OCI-M1 (cell line): Measurements from ENCODE around the gene ADGRV1.

Experiments
- DNase-seq: peaks from one replicate; lab custom pipeline; 2025; lab: John Stamatoyannopoulos, UW

ADGRV1 gene

GRCh38 chr5:90558344-90559192, at the start of gene ADGRV1:
Gene ADGRV1 (plus strand): TSS chr5:90558797. CDS start chr5:90558896, 99 bp downstream.
- no peak for DNase-seq

DNA sequence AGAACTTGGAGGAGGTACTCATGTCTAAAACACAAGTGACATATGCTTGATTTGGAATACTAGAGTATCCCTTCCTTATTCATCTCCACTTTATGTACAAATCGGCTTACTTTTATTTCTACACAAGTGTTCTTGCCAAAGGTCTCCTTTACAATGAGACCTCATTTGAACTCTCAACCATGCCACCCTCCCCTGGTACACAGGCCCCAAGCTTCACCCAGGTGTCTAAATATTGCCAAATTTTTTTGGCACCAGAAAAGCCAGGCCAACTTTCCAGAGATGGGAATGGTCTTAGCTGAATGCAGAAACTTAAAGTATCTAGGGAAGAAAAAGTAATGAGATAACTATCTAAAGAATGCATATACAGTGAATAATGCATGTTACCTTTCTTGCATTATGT, 48.2 kb upstream of the ADGRV1 start:
- no peak for DNase-seq

DNA sequence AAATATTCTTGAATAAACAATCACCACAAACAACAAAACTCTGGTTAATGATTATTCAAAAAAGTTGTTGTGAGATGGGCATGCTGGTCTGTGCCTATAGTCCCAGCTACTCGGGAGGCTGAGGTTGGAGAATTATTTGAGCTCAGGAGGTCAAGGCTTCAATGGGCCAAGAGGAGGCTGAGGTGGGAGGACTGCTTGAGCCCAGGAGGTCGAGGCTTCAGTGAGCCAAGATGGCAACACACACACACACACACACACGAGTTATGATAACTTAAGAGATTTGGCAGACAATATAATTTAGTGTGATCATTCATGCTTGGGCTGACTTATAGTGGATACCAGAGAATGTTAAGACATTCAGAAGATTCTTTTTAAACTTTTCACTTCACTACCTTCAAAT, 44.1 kb upstream of the ADGRV1 start:
- DNase-seq = no peak

DNA sequence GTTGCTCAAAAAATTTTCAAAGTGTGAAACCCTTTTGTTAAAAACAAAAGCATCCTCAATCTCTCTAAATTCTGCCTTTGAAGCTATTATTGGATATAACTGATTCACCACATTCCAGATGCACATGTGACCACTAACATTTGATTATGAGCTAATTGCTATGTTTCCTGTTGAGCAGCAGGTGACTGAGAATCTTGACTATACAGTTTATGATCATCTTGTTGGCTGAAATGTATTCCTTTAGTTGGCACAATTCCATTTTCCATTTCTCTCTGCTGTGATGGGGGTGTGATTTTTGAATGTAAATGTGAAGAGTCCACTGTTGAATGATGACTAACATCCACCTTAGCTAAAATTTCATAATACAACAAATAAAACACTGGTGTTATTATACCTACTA, 39.9 kb upstream of the ADGRV1 start:
- no peak for DNase-seq

DNA sequence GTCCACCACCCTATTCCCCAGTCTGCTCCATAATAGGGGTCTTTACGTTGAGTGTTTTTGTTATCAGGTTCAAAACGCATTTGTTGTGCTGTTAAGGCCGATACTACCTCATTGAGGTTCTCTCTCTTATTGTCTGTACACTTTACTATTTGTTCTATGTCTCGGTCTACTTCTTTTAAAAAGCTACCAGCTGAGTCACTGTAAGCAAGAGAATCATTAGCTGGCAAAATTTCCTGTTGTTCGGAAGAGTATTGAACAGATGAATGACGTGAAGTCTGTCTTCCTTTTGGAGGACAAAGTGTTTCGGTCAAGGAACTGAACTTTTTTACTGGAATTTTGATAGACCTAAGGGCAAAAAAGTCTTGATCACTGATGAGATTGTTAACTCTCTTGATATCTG, 39.5 kb upstream of the ADGRV1 start:
- no peak for DNase-seq

GRCh38 chr5:90528601-90529193, 29.9 kb upstream of the ADGRV1 start:
- peak; percentile 74 for DNase-seq

DNA sequence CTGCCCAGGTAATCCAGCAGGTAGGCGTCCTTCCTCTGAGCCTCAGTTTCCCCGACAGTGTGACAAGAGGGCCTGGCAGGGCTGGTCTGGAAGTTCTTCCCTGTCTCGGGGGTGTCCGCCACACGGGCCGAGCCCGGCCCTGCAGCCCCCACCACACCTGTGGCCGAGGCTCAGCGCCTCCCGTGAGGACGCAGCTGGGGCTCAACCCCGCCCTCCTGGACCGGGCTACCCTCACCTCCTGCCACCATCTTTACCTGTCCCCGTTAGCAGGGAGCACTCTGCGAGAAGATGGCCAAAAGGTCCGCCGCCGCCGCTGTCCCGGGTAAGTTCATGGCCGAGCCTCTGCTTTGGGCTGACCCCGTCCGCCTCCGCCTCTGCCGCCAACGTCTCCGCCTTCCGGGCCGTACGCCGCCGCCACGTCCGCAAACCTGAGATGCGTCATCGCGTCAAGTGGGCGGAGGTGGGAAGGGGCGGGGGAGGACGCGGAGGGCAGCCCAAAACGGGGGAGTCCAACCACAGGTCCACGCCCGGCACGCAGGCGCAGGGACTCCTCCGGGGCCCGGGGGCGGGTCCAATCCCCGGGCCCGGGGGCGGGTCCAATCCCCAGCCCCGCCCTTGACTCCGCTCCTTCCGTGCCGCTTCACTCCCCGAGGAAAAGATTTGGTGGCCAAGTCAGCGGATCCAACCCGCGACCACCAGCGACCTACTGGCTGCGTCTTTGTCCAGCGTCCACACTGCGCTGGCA, 29.2 kb upstream of the ADGRV1 start, which contains the start of gene LYSMD3:
LYSMD3 (minus strand) TSS at position 391 of the 745 bp plus-strand sequence. CDS start 4,295 bp downstream, outside the sequence.
- peak; percentile 97 for DNase-seq

DNA sequence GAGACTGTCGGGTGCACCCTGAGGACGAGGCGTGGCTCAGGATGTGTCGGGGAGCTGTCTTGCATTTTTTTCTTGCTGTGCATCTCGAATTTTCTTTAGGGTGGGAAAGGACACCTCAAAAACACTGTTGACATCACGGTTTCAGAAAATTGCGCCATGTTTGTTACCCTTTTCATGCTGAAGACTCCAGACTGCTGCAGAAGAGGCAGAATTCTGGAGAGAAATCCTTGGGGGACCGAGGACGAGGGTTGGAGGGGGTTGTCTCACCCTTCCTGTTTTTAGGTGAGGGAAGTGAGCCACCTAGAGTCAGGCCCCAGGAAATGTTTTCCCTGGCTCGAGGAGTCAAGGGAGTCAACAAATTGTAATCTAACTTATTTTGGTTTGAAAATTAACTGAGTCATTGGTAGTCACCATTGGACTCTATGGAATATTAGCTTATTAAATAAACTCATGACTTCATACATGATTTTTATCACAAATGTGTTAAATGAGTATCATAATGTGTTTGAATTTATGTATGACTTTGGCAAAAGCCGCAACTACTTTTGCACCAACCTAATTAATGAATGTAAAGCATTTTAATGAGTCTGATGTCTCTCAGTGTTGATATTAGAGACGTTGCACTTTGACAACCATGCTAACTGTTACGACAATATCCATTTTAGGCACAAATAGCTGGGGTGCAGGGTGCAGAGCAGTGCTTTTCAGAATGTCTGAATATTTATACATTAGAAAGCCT, 28.5 kb upstream of the ADGRV1 start:
- DNase-seq = peak; percentile 89

DNA sequence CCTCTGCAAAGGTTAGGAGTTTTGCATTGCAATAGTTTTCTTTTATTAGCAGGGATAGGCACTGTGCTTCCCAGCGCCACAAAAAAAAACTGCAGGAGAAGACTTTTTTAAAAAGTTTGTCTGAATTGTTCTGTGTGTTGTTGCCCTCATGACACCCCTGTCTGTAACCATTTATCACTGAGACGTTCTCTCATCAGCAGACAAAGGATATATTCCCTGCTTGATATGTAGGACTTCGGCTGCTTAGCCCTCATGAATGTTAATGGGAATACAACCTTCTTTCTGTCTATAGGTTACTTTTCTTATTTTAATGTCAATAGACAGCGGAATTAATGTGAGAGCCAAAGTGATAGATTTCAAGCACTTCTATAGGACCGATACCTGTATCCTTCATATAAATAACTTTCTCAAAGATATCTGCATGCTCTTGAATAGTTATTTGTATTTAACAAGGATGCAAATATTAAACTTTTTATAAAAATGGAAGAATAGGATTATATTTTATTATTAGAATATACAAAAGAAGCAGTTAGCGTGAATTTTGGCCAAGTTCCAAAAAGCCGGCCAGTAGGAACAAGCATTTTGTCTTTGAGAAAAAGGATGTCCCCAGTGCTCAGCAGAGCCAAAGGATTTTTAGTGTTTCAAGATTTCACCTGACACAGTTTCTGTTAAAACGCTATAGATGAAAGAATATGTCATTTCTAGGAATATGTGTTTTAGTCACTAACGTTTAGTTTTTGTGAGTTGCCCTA, 27.7 kb upstream of the ADGRV1 start:
- DNase-seq = peak; percentile 43

DNA sequence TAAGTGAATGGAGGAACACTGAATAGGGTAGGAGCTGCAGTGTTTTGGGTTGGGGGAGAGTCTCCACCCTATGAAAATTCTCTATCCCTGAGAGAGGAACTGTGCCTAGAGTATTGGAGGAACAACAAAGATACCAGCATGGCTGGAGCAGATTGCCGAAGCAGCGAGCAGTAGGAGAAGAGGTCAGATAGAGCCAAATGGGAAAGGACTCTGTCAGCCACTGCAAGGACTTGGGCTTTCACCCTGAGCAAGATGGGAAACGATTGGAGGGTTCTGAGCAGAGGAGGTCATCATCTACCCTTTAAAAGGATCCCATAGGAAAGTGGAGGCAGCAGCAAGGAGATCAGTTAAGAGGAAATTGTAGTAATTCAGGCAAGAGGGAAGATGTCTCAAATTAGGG, 24.8 kb upstream of the ADGRV1 start:
- peak; percentile 14 for DNase-seq

DNA sequence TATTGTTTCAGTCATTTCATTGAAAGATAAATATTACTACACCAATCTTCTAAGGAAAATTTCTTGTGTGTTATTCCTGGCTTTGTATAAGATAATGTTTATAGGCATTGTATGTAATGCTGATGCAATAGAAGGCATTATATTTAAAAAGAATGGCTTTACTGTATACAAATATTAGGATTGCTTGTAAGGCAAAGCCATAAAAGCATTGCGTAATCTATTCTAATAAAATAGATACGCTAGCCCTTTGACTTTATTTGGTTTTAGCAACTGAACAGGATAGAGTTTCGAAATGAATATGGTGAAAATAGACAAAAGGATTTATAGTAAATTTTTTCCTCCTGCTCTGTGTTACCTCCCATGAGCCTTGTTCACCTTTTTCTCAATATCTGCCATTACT, 23.7 kb upstream of the ADGRV1 start:
- DNase-seq = no peak

DNA sequence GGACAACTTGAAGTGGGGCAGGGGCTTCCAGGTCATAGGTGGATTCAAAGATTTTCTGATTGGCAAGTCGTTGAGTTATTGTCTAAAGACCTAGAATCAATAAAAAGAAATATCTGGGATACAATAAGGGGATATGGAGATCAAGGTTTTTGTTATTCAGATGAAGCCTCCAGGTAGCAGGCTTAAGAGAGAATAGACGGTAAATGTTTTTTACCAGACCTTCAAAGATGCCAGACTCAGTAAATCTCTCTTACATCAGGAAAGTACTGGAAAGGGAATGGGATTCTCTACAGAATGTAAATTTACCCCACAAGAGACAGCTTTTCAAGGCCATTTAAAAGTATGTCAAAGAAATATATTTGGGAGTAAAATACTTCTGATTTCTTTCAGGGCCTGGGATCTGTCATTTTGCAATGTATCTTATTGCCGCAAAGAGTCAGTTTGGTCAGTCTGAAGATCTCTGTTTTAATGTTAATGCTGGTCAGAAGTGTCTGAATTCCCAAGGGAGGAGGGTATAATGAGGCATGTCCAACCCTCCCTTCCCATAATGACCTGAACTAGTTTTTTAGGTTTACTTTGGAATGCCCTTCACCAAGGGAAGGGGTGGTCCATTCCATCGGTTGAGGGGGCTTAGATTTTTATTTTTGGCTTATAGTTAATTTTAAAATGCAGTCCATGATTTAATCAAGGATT, 15.6 kb upstream of the ADGRV1 start:
- no peak for DNase-seq

- no peak for DNase-seq
Observed at GRCh38 chr5:90545511-90545910, 13.1 kb upstream of the ADGRV1 start.

DNA sequence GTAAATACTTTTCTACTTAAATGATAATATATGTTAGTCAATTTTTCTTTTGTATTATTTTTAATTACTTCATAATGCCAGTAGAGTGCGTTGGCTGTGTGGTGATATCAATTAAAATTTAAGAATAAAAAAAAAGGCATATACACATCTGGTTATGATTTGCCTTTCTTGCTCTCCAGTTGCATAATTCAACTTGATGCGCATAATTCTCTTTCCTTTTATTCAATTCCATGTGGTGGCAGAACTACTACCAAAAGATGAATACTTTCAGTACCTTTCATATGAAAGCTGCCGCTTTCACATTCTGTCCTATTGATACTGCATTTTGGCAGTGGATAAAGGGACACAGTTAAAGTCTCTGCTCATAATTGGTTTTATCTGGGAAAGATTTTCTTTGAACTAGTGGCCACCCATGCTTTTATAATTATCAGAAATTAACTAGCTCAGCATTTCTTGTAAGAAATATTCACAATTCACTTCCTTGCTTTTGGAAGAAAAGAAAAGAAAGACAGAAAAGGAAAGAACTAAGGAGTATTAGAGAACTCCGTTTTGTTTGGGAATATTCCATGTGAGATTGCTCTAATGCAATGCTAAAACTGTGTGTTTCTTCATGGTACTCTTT, 12.3 kb upstream of the ADGRV1 start:
- no peak for DNase-seq

- DNase-seq = no peak
Observed at GRCh38 chr5:90547072-90547536, 11.5 kb upstream of the ADGRV1 start.

- DNase-seq = peak; percentile 68
Observed at GRCh38 chr5:90548069-90548593, 10.5 kb upstream of the ADGRV1 start.

GRCh38 chr5:90549223-90549622, 9.4 kb upstream of the ADGRV1 start:
- DNase-seq = peak; percentile 33

DNA sequence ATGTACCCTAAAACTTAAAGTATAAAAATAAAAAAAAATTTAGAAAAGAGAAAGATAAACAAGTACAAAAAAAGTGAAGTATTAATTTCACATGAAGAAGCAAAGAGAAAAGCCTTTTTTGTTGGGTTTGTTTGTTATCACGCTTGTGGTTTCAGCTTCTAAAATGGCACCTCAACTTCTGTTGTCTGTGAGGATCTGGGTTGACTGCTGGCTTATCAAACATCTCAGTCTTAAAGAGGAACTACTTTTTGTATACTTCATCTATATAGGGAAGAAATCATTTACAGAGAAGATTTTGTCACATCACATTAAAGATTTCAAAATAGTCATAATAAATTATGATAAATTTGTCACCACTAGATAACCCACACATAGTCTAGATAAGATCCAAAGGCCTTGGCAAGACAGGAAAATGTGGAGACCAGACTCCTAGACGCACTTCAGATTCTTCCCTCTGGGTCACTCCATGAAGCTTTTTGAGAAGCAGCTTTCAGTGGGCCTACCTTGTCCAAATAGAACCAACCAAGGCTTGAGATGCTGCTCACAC, 8.8 kb upstream of the ADGRV1 start:
- peak; percentile 70 for DNase-seq

- DNase-seq = no peak
Observed at GRCh38 chr5:90550963-90551362, 7.6 kb upstream of the ADGRV1 start.

DNA sequence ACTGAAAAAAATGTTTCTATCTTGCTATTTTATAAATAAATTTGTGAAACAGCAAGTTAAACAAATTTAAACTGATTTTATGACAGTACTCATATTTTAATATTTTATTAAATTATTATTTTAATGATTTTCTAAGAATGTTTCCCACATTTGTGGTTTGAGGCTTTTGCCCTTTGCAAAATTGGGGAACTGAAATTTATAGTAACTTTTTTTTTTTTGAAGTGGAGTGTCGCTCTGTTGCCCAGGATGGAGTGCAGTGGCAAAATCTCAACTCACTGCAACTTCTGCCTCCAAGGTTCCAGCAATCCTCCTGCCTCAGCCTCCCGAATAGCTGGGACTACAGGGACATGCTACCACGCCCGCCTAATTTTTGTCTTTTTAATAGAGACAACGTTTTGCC, 7.2 kb upstream of the ADGRV1 start:
- DNase-seq = no peak
